ENCODE data around the gene NFIA. TPM values are rescaled to one million over a fixed set of nuclear protein-coding genes. Genes with fewer than 3 reads are reported as not detected.

Gene NFIA
- total RNA-seq, 1 experiment from 2014 or later, result 38.6 TPM

DNA sequence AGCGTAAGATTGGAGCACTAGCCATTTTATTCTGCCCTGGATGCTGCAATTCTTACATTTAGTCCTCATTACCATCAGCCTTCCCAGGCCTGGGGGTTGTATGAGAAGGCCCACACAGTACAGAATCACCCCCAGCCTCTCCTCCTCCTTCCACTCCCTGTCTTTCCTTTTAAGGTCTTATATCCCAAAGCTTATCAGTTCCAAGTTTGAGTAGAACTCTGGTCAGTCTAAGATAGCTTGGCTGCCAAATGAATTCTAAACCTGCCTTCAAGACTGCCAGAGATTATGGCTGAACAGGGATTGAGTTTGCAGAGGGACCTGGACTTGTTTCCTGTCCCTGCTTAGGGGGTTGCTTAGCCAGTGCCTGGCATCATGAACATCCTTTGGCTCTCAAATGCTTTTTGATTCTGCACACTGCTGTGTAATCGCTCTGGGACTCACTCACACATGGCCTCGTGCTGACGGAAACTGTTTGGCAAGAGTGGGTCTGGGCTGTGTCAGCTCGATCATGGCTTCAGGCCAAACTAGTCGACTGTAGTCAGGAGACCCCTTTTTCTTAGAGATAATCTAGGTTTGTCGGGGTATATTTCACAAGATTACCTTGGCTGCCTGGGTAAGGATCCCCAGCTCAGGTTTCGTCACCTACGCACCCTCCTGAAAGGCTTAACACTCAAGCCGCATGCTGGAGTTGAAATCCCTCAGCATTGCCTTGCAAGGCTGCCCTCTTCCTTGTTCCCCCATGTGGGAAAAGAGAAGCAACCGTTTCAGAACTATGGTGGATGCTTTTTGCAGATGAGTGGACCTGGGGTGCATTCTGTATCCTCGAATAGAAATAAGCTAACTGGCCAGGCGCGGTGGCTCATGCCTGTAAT lies 252.6 kb downstream of the NFIA start:
- H3K4me3 Mint-ChIP-seq (ENCODE audit: low read depth, unreplicated experiment), result no peak overlapping the region
- peaks cover 29% of the 10 kb centered on the region for H3K4me1 Mint-ChIP-seq (ENCODE audit: low read depth, unreplicated experiment)
- TF ChIP-seq, protein P1, sequence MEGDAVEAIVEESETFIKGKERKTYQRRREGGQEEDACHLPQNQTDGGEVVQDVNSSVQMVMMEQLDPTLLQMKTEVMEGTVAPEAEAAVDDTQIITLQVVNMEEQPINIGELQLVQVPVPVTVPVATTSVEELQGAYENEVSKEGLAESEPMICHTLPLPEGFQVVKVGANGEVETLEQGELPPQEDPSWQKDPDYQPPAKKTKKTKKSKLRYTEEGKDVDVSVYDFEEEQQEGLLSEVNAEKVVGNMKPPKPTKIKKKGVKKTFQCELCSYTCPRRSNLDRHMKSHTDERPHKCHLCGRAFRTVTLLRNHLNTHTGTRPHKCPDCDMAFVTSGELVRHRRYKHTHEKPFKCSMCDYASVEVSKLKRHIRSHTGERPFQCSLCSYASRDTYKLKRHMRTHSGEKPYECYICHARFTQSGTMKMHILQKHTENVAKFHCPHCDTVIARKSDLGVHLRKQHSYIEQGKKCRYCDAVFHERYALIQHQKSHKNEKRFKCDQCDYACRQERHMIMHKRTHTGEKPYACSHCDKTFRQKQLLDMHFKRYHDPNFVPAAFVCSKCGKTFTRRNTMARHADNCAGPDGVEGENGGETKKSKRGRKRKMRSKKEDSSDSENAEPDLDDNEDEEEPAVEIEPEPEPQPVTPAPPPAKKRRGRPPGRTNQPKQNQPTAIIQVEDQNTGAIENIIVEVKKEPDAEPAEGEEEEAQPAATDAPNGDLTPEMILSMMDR (IDR thresholded peaks at IDR 0.05; ENCODE audit: unreplicated experiment), result no peak
- no peaks in the 10 kb centered on the region for H3K27me3 Mint-ChIP-seq (ENCODE audit: unreplicated experiment)
- CTCF ChIA-PET, result no interaction called here
- no TSS peak for BruUV-seq (replicated peaks)
- no peak overlapping the region for H3K27ac Mint-ChIP-seq (ENCODE audit: unreplicated experiment)
- no peak for DNase-seq
- no peaks in the 10 kb centered on the region for H3K9me3 Mint-ChIP-seq (ENCODE audit: low read depth, unreplicated experiment)
- H3K36me3 Mint-ChIP-seq (ENCODE audit: insufficient read depth, unreplicated experiment), result peaks cover 5% of the 10 kb centered on the region
- intact Hi-C loops (cut with micrococcal nuclease; ENCODE audit: unreplicated experiment), result loop anchor here (5.0 to 10.0 kb wide), 3 partner anchors 110 to 358 kb away; no protein-coding TSS in a partner anchor

DNA sequence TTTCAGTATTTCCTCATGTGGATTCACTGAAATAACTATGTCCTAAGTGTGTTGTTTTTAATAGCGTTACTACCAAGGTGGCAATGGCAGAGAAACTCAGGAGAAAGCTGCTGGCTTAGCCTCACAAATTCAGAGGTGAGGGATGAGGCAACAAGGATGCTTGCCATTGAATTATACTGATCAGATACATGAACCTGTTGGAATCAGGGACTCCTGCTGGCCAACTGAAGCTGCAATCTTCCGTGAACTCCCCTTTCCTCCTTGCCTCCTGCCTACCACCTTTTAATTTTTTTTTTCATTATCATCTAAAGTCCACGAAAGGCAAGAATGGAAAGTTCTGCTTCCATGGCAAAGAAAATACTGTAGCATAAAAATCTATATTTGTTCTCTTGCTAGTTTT lies 254.7 kb downstream of the NFIA start:
- BruUV-seq (replicated peaks), result no TSS peak
- TF ChIP-seq, protein P1 (IDR thresholded peaks at IDR 0.05; ENCODE audit: unreplicated experiment), result no peak
- peaks cover 5% of the 10 kb centered on the region for H3K36me3 Mint-ChIP-seq (ENCODE audit: insufficient read depth, unreplicated experiment)
- intact Hi-C loops (cut with micrococcal nuclease; ENCODE audit: unreplicated experiment), result loop anchor here (2.0 to 10.0 kb wide), 4 partner anchors 112 to 360 kb away; no protein-coding TSS in a partner anchor
- H3K27me3 Mint-ChIP-seq (ENCODE audit: unreplicated experiment), result no peaks in the 10 kb centered on the region
- CTCF ChIA-PET, result interaction anchor here (0.7 to 2.7 kb wide), 4 partner anchors 51 to 116 kb away, joined by 3 to 11 read pairs (median 6); no protein-coding TSS in a partner anchor
- H3K4me3 Mint-ChIP-seq (ENCODE audit: low read depth, unreplicated experiment), result no peak overlapping the region
- peaks cover 35% of the 10 kb centered on the region for H3K4me1 Mint-ChIP-seq (ENCODE audit: low read depth, unreplicated experiment)
- DNase-seq, result no peak
- H3K27ac Mint-ChIP-seq (ENCODE audit: unreplicated experiment), result no peak overlapping the region
- H3K9me3 Mint-ChIP-seq (ENCODE audit: low read depth, unreplicated experiment), result no peaks in the 10 kb centered on the region

DNA sequence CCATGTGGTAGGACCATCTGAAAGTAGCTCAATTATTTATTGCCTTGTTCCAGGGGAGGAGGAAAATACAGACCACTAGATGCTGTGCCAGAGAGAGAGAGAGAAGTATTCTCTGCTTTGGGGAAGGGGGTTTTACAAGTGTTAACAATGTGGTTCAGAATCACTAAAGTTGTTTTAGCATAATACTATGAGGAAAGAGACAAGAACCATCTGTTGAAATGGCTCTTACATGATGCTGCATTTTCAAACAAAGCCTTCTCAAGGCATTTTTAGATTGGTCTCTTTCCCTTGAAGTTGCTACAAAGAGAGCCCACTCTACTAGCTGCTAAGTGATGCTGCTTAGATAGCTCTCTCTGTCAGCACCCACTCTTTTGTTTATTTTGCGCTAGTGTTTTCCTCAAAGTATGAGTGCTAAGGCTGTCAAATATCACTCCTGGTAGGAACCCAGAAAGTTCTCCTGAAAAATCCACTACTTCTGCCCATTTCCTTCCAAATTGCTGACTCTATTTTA lies 255.1 kb downstream of the NFIA start:
- Mint-ChIP-seq H3K27me3 (ENCODE audit: unreplicated experiment) (no peaks in the 10 kb centered on the region), H3K9me3 (ENCODE audit: low read depth, unreplicated experiment) (no peaks in the 10 kb centered on the region), H3K4me3 (ENCODE audit: low read depth, unreplicated experiment) (peak overlapping the region; percentile 51), H3K36me3 (ENCODE audit: insufficient read depth, unreplicated experiment) (peaks cover 5% of the 10 kb centered on the region), H3K4me1 (ENCODE audit: low read depth, unreplicated experiment) (peaks cover 35% of the 10 kb centered on the region), H3K27ac (ENCODE audit: unreplicated experiment) (peak overlapping the region; percentile 68)
- CTCF ChIA-PET, result interaction anchor here (0.7 to 2.7 kb wide), 6 partner anchors 52 to 304 kb away, joined by 3 to 11 read pairs (median 4); no protein-coding TSS in a partner anchor
- BruUV-seq (replicated peaks), result no TSS peak
- intact Hi-C loops (cut with micrococcal nuclease; ENCODE audit: unreplicated experiment), result loop anchor here (2.0 to 10.0 kb wide), 4 partner anchors 113 to 360 kb away; no protein-coding TSS in a partner anchor
- DNase-seq, result no peak
- TF ChIP-seq, protein P1 (IDR thresholded peaks at IDR 0.05; ENCODE audit: unreplicated experiment), result no peak

DNA sequence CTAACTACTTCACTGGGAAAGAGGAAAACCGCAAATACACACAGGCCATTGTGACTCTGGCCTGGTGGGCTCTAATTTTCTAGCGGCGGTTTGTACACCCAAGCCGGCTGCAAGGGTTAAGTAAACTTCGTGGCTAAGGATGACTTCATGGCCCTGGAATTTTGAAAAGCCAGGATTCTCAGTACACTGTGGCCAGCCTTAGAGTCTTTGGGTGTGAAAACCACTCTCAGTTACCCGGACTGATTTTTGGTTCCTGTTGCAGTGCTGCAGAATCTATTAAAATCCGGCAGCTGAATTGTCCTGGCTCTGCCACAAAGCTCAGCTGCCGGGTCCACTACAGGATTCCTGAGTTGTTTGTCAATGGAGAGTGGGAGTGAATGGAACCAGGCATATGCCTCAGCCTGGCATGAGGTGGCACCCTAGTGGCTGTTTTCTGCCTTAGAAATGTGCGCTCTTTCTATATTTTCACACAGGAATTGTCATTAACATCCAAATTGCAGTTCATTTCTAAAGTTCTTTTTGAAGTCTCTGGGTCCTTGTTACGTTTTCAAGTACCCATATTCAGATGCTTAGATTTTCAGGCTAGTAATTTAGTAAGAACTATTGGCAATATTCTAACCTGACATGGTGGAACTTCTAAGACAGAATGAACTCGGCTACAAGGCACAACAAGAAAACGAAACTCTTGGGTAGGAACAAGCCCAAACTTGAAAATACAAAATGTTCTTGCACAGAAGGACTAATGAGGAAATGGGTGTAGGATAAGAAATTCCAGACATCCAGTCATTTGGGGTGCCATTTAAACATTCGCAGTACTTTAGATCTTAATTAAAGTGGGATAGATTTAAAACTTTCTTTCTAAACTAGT lies 255.9 kb downstream of the NFIA start:
- H3K27me3 Mint-ChIP-seq (ENCODE audit: unreplicated experiment), result no peaks in the 10 kb centered on the region
- H3K9me3 Mint-ChIP-seq (ENCODE audit: low read depth, unreplicated experiment), result no peaks in the 10 kb centered on the region
- intact Hi-C loops (cut with micrococcal nuclease; ENCODE audit: unreplicated experiment), result loop anchor here (1.0 to 10.0 kb wide), 9 partner anchors 51 to 361 kb away; no protein-coding TSS in a partner anchor
- H3K36me3 Mint-ChIP-seq (ENCODE audit: insufficient read depth, unreplicated experiment), result peaks cover 5% of the 10 kb centered on the region
- peak overlapping the region; percentile 51 for H3K4me3 Mint-ChIP-seq (ENCODE audit: low read depth, unreplicated experiment)
- BruUV-seq (replicated peaks), result no TSS peak
- CTCF ChIA-PET, result interaction anchor here (0.6 to 2.7 kb wide), 7 partner anchors 53 to 1109 kb away, joined by 3 to 11 read pairs (median 5); no protein-coding TSS in a partner anchor
- peaks cover 35% of the 10 kb centered on the region for H3K4me1 Mint-ChIP-seq (ENCODE audit: low read depth, unreplicated experiment)
- DNase-seq, result peak; percentile 80
- TF ChIP-seq, protein P1 (IDR thresholded peaks at IDR 0.05; ENCODE audit: unreplicated experiment), result peak; percentile 80
- H3K27ac Mint-ChIP-seq (ENCODE audit: unreplicated experiment), result peak overlapping the region; percentile 68

Data from Calu3 (cell line).